C4-2B (cell line): ENCODE results near the gene MAN2A1.

Experiments
- H3K27ac ChIP-seq: fragments of 450-650 bp; 2 replicates; pipeline ENCODE4 v1.5.1; 2017
- CTCF ChIP-seq: fragments of 450-650 bp; conservative IDR thresholded peaks from 2 replicates; pipeline ENCODE4 v1.5.1; 2017; ENCODE audit warnings: mild to moderate bottlenecking
- ZFX ChIP-seq: fragments of 450-650 bp; IDR thresholded peaks from 2 replicates; pipeline ENCODE4 v1.6.1; 2017

The MAN2A1 gene

GRCh38 chr5:109786206-109786855 lies 96.6 kb downstream of the MAN2A1 start:
- TF ChIP-seq ZFX (no peak), CTCF (no peak)
- no peak overlapping the region for H3K27ac ChIP-seq

- H3K27ac ChIP-seq: no peak overlapping the region
- TF ChIP-seq CTCF (no peak), ZFX (no peak)
Measured at GRCh38 chr5:109788596-109788995, 98.9 kb downstream of the MAN2A1 start.

GRCh38 chr5:109792613-109793012 lies 102.9 kb downstream of the MAN2A1 start:
- H3K27ac ChIP-seq: no peak overlapping the region
- no peak for TF ChIP-seq CTCF
- TF ChIP-seq ZFX: no peak

GRCh38 chr5:109803854-109804253 lies 114.1 kb downstream of the MAN2A1 start:
- no peak overlapping the region for H3K27ac ChIP-seq
- TF ChIP-seq ZFX (no peak), CTCF (no peak)

GRCh38 chr5:109805472-109805871 lies 115.7 kb downstream of the MAN2A1 start:
- TF ChIP-seq CTCF: no peak
- TF ChIP-seq ZFX: no peak
- no peak overlapping the region for H3K27ac ChIP-seq

GRCh38 chr5:109805883-109806282 lies 116.2 kb downstream of the MAN2A1 start:
- TF ChIP-seq ZFX: no peak
- no peak for TF ChIP-seq CTCF
- no peak overlapping the region for H3K27ac ChIP-seq

GRCh38 chr5:109812698-109813097 lies 123.0 kb downstream of the MAN2A1 start:
- no peak for TF ChIP-seq ZFX
- TF ChIP-seq CTCF: no peak
- H3K27ac ChIP-seq: no peak overlapping the region
